Panc1 (cell line): ENCODE measurements around the gene SDK2. TPM values are rescaled to one million over a fixed set of nuclear protein-coding genes. Genes with fewer than 3 reads are reported as not detected.

Source experiments
- ATAC-seq: fragments of 200-7000 bp; cut with Tn5 transposase; 2 replicates; pipeline ENCODE4 v1.9.1; 2020; ENCODE audit warnings: mild to moderate bottlenecking, moderate library complexity
- BruUV-seq: library from RNA; stranded (reverse); fragments of 400-500 nt; replicated peaks from 2 replicates; lab custom pipeline; 2021; lab: Mats Ljungman, UMichigan
- CTCF ChIA-PET: fragments of 300-600 bp; sonication (Branson Sonifier 250); formaldehyde crosslinking; loops from one replicate; lab custom pipeline; 2022; ENCODE audit warnings: antibody characterized with exemption; lab: Charles Lee
- POLR2A ChIA-PET: fragments of 300-600 bp; sonication (Branson Sonifier 250); formaldehyde crosslinking; loops from one replicate; lab custom pipeline; 2022; ENCODE audit warnings: antibody characterized with exemption; lab: Charles Lee
- DNase-seq: peaks from one replicate; pipeline ENCODE4 v3.0.0-alpha.2; 2010; ENCODE audit warnings: low read depth, low spot score
- H3K27ac ChIP-seq: 2 replicates; pipeline ENCODE4 v1.5.1; 2011; ENCODE audit warnings: mild to moderate bottlenecking, low read length, inconsistent platforms
- H3K27me3 ChIP-seq: fragments of 200-500 bp; sonication (Bioruptor generic); 2 replicates; pipeline ENCODE4 v1.6.0; 2014; ENCODE audit warnings: low read length, inconsistent platforms; ENCODE audit not compliant: control insufficient read depth, insufficient read depth
- H3K36me3 ChIP-seq: fragments of 200-500 bp; sonication (Bioruptor generic); 2 replicates; pipeline ENCODE4 v1.5.1; 2014; ENCODE audit warnings: inconsistent platforms, mild to moderate bottlenecking, low read length, moderate library complexity; ENCODE audit not compliant: control insufficient read depth, insufficient read depth
- H3K4me1 ChIP-seq: 2 replicates; pipeline ENCODE4 v1.5.1; 2011; ENCODE audit warnings: inconsistent platforms, mild to moderate bottlenecking, low read length, moderate library complexity; ENCODE audit not compliant: control insufficient read depth, insufficient read depth
- H3K4me3 ChIP-seq, 2 experiments: 2 replicates each; pipeline ENCODE4 v1.5.1; 2011 to 2012; ENCODE audit warnings: low read depth in 2 of 2, low read length in 2 of 2, mild to moderate bottlenecking in 2 of 2, inconsistent platforms in 1 of 2, moderate library complexity in 1 of 2
- H3K9me3 ChIP-seq: fragments of 200-500 bp; sonication (Bioruptor generic); 2 replicates; pipeline ENCODE4 v1.5.1; 2014; ENCODE audit warnings: low read depth, mild to moderate bottlenecking, inconsistent platforms, low read length, moderate library complexity; ENCODE audit not compliant: control insufficient read depth, insufficient read depth
- CTCF ChIP-seq: fragments of 450-650 bp; IDR thresholded peaks from 2 replicates; pipeline ENCODE4 v1.5.1; 2017; ENCODE audit warnings: mild to moderate bottlenecking
- POLR2AphosphoS5 ChIP-seq: IDR thresholded peaks from 2 replicates; pipeline ENCODE4 v1.6.1; 2012; ENCODE audit warnings: mild to moderate bottlenecking, low read depth, low read length, moderate library complexity
- REST ChIP-seq, 2 experiments: IDR thresholded peaks; 2 replicates each; pipeline ENCODE4 v1.6.1; 2011 to 2012; ENCODE audit warnings: low read depth in 2 of 2, control low read depth in 1 of 2, low read length in 1 of 2, mild to moderate bottlenecking in 1 of 2, moderate library complexity in 1 of 2; ENCODE audit not compliant: insufficient read depth in 1 of 2
- SIN3A ChIP-seq: IDR thresholded peaks from 2 replicates; pipeline ENCODE4 v1.6.1; 2012; ENCODE audit warnings: low read depth, mild to moderate bottlenecking, low read length, moderate library complexity, borderline replicate concordance; ENCODE audit not compliant: insufficient read depth
- TCF7L2 ChIP-seq: IDR thresholded peaks from 2 replicates; pipeline ENCODE4 v1.6.1; 2011; ENCODE audit warnings: mild to moderate bottlenecking, low read depth, low read length, inconsistent platforms
- in situ Hi-C: cut with HindIII; loops from 2 replicates; pipeline ENCODE4 v1.10.0; 2016; ENCODE audit warnings: low sequenced_read_pairs, low pct_unique_long_range_greater_than_20kb
- intact Hi-C: fragments of 100-400 bp; cut with micrococcal nuclease; formaldehyde crosslinking; loops from one replicate; pipeline ENCODE4 v1.10.0; 2022; ENCODE audit not compliant: unreplicated experiment
- total RNA-seq: library from RNA; stranded (reverse); gene quantifications from one replicate; pipeline ENCODE4 v1.2.1, GENCODE V29; 2021; ENCODE audit not compliant: unreplicated experiment

Gene SDK2
- total RNA-seq, 1 experiment from 2014 or later = 0.41 TPM

DNA sequence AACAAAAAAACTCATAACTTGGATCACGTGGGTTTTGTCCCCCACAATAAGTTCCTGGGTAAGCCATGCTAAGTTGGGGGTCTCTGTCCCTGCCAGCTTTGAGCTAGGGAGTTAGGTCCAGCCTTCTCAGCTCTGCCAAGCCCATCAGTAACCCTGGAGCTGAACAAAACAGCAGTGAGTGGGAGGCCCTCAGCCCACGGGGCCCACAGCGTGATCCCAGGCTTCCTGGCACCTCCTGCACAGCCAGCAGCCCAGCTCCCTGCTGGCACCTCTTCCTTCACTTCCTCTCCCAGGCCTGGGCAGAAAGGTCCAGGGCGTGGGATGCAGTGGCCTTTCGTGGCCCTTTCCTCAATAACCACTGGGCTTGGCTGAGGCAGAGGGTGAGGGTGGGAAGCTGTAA is 296.9 kb downstream of the SDK2 start:
- ATAC-seq (peak; percentile 15), DNase-seq (no peak)
- Histone ChIP-seq H3K9me3 (no peaks in the 10 kb centered on the region), H3K27me3 (no peaks in the 10 kb centered on the region), H3K36me3 (no peaks in the 10 kb centered on the region), H3K4me1 (peaks cover 20% of the 10 kb centered on the region), H3K27ac (0 out of 2 replicates have a peak overlapping the region, but pooled peaks have one; percentile 45), H3K4me3 (no peak overlapping the region)
- CTCF ChIA-PET = no interaction called here
- POLR2A ChIA-PET = no interaction called here
- intact Hi-C loops (no loop called here), in situ Hi-C loops (no loop called here)
- TF ChIP-seq TCF7L2 (no peak), POLR2AphosphoS5 (no peak), CTCF (no peak), SIN3A (no peak), REST (IDR thresholded peaks at IDR 0.05; ENCODE audit: insufficient read depth in 1 of 2, low read depth in 2 of 2, low read length in 1 of 2) (no peak)
- no TSS peak for BruUV-seq

DNA sequence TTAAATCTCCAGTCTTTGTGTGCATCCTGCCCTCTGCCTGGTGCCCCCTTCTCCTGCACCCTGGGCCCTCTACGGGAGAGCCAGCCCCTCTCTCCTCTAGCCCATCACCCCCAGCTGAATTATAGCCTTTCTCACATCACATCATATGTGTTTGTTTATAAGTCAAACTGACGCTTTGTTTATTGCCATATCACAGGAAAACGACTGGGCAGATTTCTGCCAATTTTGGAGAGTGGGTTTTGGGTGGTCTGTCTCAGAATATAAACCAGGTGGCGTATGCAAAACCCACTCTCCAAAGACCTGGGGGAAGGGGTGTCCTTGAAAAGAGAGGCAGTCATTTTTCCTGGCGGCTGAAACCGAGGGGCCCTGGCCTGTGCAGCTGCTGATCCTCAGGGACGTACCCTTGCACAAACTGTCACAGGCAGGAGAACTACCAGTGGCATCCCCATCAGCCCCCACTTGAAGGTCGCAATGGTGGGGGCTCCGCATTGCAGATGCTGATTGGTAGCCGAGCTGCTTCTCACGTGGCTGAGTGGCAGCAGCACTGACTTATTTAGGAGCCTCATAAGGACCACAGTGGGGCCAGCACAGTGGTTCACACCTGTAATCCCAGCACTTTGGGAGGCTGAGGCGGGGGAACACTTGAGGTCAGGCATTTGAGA is 297.6 kb downstream of the SDK2 start:
- no TSS peak for BruUV-seq
- intact Hi-C loops = no loop called here

More for the DNA sequence above, 297.6 kb downstream of the SDK2 start:
- ChIA-PET CTCF (interaction anchor here (0.7 kb wide), 1 partner anchor 18 kb away, joined by 3 read pairs; no protein-coding TSS in a partner anchor), POLR2A (no interaction called here)
- peaks cover 28% of the 10 kb centered on the region for H3K4me1 ChIP-seq
- TF ChIP-seq TCF7L2 = no peak
- TF ChIP-seq CTCF = no peak
- TF ChIP-seq POLR2AphosphoS5 = no peak
- TF ChIP-seq SIN3A = no peak
- TF ChIP-seq REST (IDR thresholded peaks at IDR 0.05; ENCODE audit: insufficient read depth in 1 of 2, low read depth in 2 of 2, low read length in 1 of 2) = no peak
- no peak for ATAC-seq
- H3K27ac ChIP-seq = no peak overlapping the region
- no peak overlapping the region for H3K4me3 ChIP-seq
- H3K36me3 ChIP-seq = no peaks in the 10 kb centered on the region
- H3K9me3 ChIP-seq = no peaks in the 10 kb centered on the region
- no peaks in the 10 kb centered on the region for H3K27me3 ChIP-seq
- DNase-seq = no peak
- in situ Hi-C loops = no loop called here
